Measurements from ENCODE around the gene MPEG1. TPM values are rescaled to one million over a fixed set of nuclear protein-coding genes. Genes with fewer than 3 reads are reported as not detected.

MPEG1 gene
- total RNA-seq = not detected in 2 replicates

GRCh38 chr11:59212744-59213631 lies at the start of gene MPEG1:
Gene MPEG1 (minus strand): TSS chr11:59212927. CDS start chr11:59212865, 62 bp downstream.

GRCh38 chr11:59171508-59172322 lies 41.0 kb downstream of the MPEG1 start, which contains the start of gene DTX4:
Gene DTX4 (plus strand): TSS chr11:59172132. CDS start chr11:59172596, 464 bp downstream.

Small RNA genes lying within 50 kb of the gene (small RNA-seq; reads per million reads assigned to genes)
- not detected for gene RN7SL42P

Other genes with a start within 250 kb of the MPEG1 start
- not detected in 2 replicates for gene GLYATL1B, start 126.6 kb downstream of the MPEG1 start, total RNA-seq
- 0.36 and 0.97 TPM in 2 replicates for gene FAM111B, start 105.7 kb downstream of the MPEG1 start, total RNA-seq
- 47.2 and 57.6 TPM in 2 replicates for gene FAM111A, start 70.1 kb downstream of the MPEG1 start, total RNA-seq
- 2.6 and 4.4 TPM in 2 replicates for gene DTX4, start 40.8 kb downstream of the MPEG1 start, total RNA-seq
- gene OR5AN1, start 146.0 kb upstream of the MPEG1 start, total RNA-seq = not detected in 2 replicates
- not detected in 2 replicates for gene OR5A2, start 213.5 kb upstream of the MPEG1 start, total RNA-seq
- gene OR5A1, start 223.5 kb upstream of the MPEG1 start, total RNA-seq = not detected in 2 replicates
- gene OR4D6, start 244.0 kb upstream of the MPEG1 start, total RNA-seq = not detected in 2 replicates